ENCODE results near the gene ST3GAL5.
"Not testable (repeated sequence)": the region's sequence is repeated elsewhere in the genome, so short reads cannot be mapped to it uniquely, and the experiment has no call there.

ST3GAL5 gene

DNA sequence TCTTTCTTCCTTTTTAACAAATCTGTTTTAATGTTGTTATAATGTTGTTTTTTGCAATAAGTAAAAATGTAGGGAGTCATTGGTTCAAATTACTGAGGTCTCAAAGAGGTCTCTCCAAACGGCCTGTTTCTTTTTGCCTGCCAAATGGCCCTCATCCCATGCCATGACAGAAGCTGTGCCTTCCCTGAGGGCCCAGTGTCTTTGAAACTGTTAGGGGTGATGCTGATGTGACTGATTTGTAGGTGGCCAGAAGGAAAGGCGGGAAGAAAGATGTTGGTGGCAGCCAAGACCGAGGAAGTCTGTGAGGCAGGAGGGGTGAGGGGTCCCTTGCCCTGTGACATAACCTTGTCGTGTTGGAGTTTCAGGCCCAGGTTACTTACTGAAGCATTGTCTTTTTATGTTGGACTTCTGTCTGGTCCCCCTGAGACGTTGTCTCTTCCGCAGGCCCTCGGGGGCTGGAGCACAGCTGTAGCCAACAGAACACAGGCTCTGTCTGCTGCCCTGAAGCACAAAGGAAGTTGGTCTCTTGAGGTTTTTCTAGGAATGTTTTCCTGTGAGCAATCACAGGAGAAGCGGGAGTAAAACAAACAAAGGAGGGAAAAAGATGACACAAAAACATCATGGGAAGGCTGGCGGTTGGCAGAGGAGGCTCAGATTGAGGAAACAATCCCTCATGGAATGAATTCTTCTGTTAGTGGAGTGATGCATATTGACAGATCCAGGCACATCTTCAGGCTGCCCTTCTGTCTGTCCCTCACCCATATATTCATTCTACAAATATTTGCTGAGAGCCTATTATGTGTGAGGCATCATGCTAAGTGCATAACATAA lies 4.9 kb upstream of the ST3GAL5 start:
- peak; percentile 69 for DNase-seq (ENCODE audit: low read depth)

DNA sequence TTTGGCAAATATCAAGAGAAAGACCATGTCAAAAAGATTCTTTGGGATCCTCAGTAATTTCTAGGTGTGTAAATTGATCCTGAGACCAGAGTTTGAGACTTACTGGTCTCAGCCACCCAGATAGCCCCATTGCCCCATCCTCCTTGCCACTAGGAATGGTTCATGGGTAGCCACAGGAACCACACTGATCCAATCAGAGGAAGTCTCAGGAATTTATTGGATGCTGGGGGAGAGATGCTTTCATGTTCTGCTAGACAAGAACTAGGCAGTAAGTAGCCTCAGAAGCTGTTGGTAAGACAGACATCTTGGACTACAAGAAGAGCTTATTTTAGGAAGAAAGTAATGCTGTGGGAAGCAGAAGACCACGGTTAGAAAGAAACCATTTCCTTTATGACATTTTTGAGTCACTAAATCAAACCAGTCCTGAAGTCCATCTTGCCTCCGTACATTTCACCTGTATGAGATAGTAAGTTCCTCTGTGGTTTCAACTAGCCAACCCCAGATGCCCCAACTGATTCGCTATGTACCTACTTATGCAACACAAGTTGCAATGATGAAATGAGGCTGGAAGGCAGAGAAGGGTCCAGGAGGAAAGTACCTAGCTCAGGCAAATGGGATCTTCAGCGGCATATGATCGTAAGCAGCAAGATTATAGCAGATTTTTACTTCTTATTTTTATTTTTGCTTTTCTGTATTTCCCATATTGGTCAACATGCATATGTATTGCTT lies 3.6 kb upstream of the ST3GAL5 start:
- no peak for DNase-seq (ENCODE audit: low read depth)

DNA sequence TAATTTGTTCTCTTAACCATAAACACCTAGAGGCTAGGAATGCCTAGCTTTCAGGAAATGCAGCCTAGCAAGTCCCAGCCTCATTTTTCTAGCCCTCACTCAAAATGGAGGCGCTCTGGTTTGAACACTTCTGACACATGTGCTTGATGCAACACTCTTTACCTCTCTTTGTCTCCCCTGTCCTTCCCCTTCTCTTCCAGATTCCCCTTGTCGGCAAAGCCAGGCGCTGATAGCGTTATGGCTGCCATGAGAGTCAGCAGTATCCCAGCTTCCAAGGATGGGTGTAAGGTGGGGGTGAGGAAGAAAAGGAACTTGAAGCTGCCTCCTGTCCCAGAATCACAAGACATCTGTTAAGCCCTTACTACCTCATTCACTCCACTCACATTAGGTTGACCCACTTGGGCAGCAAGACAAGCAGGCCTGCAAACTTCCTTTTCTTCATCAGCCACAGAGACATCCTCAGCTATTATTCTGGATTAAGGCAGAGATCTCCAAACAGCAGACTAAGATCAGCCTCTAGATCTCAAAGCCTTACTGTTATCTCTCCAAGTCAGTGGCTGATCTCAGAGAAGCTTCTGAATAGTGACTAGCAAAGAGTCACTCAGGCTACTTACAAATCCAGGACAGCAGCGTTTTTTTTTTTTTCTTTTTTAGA lies 1.9 kb upstream of the ST3GAL5 start:
- DNase-seq (ENCODE audit: low read depth) = no peak

DNA sequence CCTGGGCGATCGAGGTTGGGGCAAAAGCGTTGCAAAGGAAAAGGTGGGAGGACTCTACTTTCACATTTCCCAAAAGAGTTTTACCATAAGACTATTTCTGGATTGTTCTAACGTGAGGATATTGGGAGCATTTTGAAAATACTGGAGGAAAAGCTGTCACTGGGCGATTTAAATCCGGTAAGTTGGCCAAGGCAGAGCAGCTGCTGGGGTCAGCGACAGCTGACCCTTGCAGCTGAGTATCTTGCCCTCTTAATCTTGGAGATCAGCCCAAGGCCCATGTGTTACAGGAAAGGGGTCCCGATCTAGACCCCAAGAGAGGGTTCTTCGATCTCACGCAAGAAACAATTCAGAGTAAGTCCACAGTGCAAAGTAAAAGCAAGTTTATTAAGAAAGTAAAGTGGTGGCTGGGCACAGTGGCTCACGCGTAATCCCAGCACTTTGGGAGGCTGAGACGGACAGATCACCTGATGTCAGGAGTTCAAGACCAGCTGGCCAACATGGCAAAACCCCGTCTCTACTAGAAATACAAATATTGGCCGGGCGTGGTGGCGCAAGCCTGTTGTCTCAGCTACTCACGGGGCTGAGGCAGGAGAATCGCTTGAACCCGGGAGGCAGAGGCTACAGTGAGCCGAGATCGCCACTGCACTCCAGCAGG lies 964 bp upstream of the ST3GAL5 start:
- DNase-seq (ENCODE audit: low read depth) = no peak

DNA sequence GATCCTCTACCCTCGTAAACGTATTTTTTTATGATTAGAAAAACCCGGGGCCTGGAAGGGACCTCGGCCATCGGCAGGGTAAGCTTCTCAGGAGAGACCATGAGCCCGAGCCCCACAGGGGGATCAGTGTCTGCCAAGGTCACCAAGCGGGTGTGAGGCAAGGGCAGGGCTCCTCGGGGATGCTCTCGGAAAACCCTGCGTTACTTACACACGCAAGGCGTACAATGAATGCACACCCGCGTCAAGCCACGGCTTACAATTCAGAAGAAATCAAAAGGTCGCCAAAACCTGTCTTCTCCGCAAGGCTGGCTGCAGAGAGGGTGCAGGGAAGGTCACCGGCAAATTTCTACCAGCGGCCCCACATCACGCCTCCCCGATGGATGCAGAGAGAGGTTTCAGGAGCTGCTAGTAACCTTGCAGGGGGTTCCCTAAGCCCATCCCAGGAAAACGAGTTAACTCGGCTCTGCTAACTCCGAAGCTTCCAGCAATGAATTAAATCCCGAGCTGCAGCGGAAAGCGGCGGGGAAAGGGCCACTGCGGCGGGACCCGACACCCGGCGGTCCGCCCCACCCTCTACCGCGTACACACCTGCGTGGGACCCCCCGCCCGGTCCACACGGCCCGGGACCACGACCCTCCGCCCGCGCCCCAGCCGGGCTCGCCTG lies 638 bp downstream of the ST3GAL5 start:
- no peak for DNase-seq (ENCODE audit: low read depth)

DNA sequence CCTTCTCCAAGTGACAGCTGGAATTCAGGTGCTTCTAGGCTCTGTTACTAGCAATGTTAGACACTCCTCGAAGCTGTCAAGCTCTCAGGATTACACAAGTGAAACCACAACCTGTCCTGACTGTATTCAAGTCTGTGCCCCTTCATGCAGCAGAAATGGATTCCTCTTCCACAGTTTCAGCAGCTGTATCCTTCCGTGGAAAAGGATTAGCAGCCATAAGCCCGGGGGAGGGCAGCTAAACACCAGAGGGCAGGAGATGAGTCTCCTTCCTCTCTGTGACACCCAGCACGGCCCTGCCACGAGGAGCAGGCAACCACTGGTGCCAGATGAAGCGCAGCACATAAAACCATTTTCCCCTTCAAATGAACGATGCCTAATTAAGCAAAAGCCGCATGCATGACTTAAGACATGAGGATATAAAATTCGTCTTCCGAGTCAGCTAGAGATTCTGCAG lies 1.2 kb downstream of the ST3GAL5 start:
- DNase-seq (ENCODE audit: low read depth) = peak; percentile 40

DNA sequence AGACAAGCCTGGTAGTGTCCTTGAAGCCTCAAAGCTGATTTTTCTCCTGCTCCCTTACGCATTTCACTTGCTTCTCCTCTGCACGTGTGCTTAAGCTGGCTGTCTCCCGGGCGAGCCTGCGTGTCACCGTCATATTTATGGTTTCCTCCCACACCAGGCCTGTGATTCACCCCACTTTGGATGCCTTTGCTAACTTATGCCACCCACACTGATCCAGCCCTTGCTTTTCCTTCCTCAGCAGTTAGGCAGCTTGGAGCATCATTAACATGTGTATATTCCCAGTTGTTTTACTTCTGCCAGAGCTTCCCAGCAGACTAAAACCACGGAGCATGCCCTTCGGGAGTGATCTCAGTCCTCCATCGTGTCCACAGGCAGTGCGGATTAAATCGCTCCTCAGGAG lies 2.2 kb downstream of the ST3GAL5 start:
- DNase-seq (ENCODE audit: low read depth) = peak; percentile 88

DNA sequence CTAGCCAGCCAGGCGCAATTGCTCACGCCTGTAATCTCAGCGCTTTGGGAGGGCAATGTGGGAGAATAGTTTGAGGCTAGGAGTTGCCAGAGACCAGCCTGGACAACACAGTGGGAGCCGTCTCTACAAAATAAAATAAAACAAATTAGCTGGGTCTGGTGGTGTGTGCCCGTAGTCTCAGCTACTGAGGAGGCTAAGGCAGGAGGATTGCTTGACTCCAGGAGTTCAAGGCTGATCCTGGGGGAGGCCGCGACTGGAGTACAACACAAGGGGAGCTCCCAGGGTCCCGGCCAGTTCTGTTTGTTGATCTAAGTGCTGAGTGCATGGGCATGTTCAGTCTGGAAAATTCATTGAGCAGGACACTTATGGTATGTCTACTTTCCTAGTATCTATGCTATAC lies 2.6 kb downstream of the ST3GAL5 start:
- DNase-seq (ENCODE audit: low read depth) = no peak

DNA sequence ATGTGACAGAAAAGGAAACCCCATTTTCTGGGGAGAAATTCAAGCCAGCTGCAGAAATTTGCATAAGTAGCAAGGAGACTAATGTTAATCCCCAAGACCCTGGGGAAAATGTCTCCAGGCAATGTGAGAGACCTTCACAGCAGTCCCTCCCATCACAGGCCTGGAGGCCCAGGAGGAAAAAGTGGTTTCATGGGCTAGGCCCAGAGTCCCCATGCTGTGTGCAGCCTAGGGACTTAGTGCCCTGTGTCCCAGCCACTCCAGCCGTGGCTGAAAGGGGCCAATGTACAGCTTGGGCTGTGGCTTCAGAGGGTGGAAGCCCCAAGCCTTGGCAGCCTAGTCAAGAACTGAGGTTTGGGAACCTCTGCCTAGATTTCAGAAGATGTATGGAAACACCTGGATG lies 7.0 kb downstream of the ST3GAL5 start:
- not testable (repeated sequence) for DNase-seq (ENCODE audit: low read depth)

DNA sequence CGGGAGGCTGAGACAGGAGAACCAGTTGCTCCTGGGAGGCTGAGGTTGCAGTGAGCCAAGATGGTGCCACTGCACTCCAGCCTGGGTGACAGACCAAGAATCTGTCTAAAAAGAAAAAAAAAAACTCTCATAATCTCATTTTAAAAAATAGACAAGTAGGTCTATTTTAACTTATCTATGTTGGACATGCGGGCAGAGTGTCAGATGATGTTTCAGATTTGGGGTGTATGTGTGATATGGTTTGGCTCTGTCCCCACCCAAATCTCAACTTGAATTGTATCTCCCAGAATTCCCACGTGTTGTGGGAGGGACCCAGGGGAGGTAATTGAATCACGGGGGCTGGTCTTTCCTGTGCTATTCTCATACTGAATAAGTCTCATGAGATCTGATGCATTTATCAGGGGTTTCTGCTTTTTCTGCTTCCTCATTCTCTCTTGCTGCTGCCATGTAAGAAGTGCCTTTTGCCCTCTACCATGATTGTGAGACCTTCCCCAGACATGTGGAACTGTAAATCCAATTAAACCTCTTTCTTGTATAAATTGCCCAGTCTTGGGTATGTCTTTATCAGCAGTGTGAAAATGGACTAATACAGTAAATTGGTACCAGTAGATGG lies 8.0 kb downstream of the ST3GAL5 start:
- DNase-seq (ENCODE audit: low read depth) = not testable (repeated sequence)

DNA sequence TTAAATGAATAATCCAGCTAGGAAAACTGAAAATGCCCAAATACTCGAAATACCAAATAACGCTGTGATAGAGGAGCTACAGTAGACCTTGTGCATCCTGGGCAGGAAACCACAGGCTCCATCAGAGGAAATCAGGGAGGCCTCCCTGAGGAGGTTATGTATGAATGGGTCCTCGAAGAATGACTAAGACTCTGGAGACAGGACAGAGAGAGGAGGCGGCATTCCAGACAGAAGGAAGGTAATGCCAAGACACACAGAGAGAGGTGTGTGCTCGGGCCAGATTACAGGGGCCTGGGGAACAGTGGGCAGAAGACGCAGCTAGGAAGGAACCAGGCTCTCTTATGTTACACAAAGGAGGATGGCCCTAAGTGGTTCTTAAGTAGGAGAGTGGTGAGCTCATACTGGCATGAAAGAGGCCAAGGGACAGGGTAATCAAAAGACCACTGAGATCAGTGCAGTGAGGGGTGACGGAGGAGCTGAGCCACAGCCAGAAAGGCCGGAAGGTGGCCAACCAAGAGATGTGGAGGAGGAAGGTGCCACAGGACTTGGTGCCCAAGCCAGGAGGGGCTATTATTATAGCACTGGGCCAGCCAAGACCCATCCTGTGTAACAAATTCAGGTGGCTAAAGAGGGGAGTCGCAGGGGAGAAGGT lies 9.9 kb downstream of the ST3GAL5 start:
- no peak for DNase-seq (ENCODE audit: low read depth)

DNA sequence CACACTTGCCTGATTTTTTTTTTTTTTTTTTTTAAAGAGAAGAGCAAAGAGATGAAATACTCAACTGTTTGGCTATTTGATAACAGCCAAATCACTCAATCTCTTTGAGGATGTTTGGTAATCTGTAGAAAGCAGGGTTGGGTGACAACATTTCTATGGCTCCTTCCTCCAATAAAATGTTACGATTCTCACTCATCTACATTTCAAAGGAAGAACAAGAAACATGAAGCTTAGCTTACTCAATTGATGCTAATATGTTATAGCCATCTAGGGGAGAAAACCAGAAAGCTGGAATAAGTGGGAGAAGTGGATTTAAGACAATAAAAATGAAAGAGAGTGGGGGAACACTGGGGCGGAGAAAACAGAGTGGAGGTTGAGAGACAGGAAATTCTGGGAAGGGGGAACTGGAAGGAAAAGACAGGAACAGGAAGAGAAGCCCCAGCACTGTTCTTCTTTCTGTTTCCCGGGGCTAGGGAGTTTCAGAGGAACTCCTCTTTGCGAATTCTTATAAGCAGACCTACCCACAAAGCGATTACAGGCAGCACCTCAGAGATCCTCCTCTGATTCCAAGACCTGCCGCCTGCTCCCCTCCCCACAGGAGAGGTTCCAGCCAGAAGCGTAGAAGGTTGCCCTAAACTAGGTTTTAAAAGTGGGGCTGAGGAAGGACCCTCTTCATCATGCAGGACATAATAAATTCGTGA lies 13.3 kb downstream of the ST3GAL5 start:
- no peak for DNase-seq (ENCODE audit: low read depth)

DNA sequence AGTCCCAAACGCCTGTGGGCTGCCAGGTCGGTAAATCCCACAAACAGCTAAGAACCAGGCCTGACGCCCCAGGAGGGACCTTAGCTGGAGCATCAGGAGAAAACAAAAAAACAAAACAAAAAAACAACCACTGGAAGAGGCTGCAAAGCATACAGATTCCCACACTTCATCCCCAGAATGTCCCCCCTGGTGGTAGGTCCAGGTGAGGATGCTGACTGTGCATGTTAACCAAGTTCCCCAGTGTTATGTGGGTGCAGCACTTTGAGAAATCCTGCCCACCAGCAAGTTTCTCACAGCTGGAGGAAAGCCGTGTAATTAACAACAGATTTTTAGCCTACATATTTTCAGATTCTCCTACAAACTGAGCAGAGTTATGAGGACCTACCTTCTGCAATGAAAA lies 15.1 kb downstream of the ST3GAL5 start:
- DNase-seq (ENCODE audit: low read depth) = no peak

DNA sequence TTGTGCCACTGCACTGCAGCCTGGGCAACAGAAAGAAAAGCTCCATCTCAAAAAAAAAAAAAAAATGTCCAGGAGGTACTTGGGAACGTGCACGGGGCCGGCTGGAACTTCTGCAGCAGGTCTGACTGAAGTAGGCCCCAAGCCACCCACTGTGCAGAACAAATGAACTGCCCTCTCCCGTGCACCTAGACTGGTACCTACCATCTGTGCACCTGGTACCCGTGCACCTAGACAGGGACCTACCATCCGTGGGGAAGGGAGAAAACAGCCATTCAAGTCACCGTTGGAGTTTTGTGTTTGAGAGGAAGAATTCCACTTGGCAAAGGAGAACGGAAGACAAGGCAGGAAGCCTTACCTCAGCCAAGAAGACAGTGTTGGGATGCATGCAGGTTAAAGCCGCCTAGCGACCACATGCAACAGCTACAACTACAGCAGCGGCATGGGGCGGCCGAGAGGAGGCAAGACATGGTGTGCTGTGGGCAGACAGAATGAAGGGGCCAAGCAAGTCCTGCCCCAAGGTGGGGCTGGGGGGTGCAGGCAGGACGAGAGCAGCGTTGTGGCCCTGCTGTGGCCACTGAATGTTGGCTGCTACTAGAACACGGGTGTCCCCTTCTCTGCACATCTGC lies 16.1 kb downstream of the ST3GAL5 start:
- no peak for DNase-seq (ENCODE audit: low read depth)

DNA sequence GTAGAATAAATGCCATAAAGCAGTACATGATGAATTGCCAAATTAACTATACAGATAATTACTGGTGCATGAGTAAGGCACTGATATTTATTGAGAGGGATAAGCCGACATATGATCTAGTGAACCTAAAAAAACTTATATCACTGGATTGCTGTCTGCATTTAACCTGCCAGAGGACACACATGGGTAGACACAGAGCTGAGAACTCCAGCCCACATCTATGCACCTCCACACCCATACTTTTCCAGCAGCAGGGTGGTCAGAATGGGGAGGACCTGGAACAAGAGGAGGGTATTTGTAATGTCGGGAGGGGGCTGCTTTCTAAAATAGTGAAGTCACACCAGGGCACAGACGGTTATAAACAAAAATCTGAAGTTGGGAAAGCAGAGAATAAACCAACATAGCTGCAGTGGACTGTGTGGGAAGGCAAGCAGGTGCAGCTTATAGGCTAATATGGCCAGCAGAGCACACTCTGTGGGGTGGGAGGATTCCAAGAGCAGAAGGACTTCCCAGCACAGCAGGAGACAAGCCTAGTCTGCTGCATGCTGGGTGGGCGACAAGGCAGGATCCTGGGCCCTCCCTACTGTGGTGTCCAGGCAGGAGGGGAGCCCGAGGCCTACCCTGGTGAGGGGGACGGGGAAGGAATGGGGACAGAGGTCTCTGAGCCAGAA lies 17.2 kb downstream of the ST3GAL5 start:
- no peak for DNase-seq (ENCODE audit: low read depth)

DNA sequence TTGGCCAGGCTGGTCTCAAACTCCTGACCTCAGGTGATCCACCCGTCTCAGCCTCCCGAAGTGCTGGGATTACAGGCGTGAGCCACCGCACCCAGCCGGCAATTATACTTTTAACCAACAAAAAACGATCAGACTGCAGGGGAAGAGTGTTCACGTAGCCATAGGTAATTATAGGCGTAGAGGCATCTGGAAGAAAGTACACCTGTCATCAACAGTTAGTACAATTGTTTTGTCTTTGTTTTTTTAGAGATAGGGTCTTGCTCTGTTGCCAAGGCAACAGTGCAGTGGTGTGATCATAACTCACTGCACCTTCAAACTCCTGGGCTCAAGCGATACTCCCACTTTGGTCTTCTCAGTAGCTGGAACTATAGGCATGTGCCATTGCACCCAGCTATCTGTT lies 20.0 kb downstream of the ST3GAL5 start:
- no peak for DNase-seq (ENCODE audit: low read depth)

DNA sequence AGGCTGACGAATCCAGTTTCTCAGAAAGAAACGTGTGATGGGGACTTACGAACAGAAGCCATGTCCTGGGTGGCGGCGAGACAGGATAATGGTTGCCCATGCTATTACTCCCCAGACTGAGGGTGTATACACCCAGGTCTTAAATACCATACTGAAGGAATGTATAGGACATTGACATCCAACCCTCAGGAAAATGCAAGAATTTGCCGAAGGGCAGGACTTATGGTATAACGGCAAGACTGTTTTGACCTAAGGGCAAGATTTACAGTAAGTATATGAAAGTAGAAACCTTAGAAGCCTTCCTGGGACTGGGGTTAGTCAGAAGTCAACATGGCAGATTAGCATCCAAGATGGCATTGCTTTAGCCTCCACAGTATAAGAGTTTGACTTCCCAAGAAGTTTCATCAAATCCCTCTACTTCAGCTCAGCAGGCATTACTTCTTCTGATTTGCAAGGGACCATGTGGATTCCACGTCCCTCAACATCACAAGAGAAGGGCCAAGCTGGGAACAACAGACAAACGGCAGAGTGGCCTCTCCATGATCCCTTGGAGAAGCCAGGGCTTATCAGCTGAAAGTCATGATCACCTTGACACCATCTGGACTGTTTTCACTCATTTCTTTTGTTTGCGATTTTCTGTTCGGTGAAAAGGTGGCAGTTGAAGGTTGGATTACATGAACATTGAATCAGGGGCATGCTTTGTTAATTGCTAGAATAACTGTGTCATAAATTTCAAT lies 21.1 kb downstream of the ST3GAL5 start:
- DNase-seq (ENCODE audit: low read depth) = no peak

DNA sequence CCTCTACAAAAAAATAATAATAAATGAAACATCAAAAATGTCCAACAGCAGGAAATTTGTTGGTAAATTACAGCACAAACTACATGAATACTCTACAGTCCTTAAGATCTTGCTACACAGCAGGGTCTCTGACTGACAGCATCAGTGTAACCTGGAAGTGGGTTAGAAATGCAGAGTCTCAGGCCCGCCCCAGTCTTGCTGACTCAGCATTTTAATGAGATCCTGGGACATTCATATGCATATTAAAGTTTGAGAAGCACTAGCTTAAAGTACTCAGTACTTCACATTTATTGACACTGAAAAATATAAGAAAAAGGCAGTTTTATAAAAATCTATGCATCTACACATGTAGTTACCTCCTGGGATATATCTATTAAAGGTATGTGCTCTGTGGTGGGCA lies 21.7 kb downstream of the ST3GAL5 start:
- no peak for DNase-seq (ENCODE audit: low read depth)
